ENCODE data around the gene TOLLIP.
"Not testable (repeated sequence)": the region's sequence is repeated elsewhere in the genome, so short reads cannot be mapped to it uniquely, and the experiment has no call there.

The TOLLIP gene

DNA sequence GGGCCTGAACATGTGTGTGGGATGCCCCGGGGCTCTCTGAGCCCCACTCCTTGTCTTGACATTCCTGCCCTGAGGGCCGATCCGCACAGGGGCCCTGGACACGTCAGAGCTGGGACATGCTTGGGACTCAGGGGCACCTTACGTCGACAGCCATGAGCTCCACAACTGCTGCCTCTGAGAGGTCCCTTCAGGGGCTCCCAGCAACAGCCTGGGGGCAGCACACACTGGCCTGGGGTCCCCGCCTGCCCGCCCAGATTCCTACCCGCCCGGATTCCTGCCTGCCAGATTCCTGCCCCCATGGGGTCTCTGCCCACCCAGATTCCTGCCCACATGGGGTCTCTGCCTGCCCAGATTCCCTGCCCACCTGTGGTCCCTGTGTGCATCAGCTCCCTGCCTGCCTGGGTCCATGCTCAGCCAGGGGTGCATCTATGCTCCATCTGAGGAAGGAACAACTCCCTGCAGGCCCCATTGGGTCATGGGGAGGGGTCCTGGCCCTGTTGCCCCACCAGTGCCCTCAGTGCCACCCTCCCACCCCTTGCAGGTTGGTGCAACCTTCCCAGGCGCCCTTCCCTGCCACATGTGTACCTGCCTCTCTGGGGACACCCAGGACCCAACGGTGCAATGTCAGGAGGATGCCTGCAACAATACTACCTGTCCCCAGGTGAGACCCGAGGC, 50.9 kb downstream of the TOLLIP start:
- no peak overlapping the region for H3K27ac Mint-ChIP-seq

GRCh38 chr11:1257916-1258315, 51.5 kb downstream of the TOLLIP start:
- peaks cover 3 to 5% of the 10 kb centered on the region in 2 donors for H3K36me3 Mint-ChIP-seq
- H3K27ac Mint-ChIP-seq: no peak overlapping the region
- DNase-seq: no peak
- H3K27me3 Mint-ChIP-seq: no peaks in the 10 kb centered on the region
- peaks cover 10 to 12% of the 10 kb centered on the region in 2 donors for H3K4me1 Mint-ChIP-seq
- H3K9me3 Mint-ChIP-seq: no peaks in the 10 kb centered on the region
- ATAC-seq (replicated peaks): no peak
- H3K4me3 Mint-ChIP-seq: no peak overlapping the region

More for the DNA sequence above, 50.9 kb downstream of the TOLLIP start:
- DNase-seq: no peak
- no peak for ATAC-seq (replicated peaks)
- no peaks in the 10 kb centered on the region for H3K27me3 Mint-ChIP-seq
- H3K9me3 Mint-ChIP-seq: no peaks in the 10 kb centered on the region
- peaks cover 3 to 5% of the 10 kb centered on the region in 2 donors for H3K36me3 Mint-ChIP-seq
- H3K4me3 Mint-ChIP-seq: no peak overlapping the region
- H3K4me1 Mint-ChIP-seq: peaks cover 10 to 13% of the 10 kb centered on the region in 2 donors

DNA sequence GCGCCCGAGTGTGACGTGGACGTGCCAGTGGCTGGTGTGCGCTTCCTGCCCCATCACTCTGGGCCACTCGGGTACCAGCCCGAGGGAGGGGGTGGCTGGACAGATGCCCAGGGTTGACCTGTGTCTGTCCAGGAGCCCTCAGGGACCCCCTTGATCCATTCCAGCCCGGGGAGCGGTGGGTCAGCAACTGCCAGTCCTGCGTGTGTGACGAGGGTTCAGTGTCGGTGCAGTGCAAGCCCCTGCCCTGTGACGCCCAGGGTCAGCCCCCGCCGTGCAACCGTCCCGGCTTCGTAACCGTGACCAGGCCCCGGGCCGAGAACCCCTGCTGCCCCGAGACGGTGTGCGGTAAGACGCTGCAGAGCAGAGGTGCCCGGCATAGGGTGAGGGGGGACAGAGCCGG, 52.1 kb downstream of the TOLLIP start:
- Mint-ChIP-seq H3K27ac (no peak overlapping the region), H3K36me3 (peaks cover 0 to 3% of the 10 kb centered on the region in 2 donors), H3K4me3 (no peak overlapping the region), H3K9me3 (no peaks in the 10 kb centered on the region), H3K4me1 (peaks cover 6 to 7% of the 10 kb centered on the region in 2 donors), H3K27me3 (no peaks in the 10 kb centered on the region)
- ATAC-seq (replicated peaks) (no peak), DNase-seq (no peak)

- Mint-ChIP-seq H3K36me3 (peaks cover 0 to 3% of the 10 kb centered on the region in 2 donors), H3K27ac (no peak overlapping the region), H3K9me3 (no peaks in the 10 kb centered on the region), H3K4me1 (peaks cover 0 to 4% of the 10 kb centered on the region in 2 donors), H3K4me3 (no peak overlapping the region), H3K27me3 (no peaks in the 10 kb centered on the region)
- DNase-seq: no peak
- ATAC-seq (replicated peaks): no peak
These were observed 53.0 kb downstream of the TOLLIP start for GRCh38 chr11:1256257-1257045.

DNA sequence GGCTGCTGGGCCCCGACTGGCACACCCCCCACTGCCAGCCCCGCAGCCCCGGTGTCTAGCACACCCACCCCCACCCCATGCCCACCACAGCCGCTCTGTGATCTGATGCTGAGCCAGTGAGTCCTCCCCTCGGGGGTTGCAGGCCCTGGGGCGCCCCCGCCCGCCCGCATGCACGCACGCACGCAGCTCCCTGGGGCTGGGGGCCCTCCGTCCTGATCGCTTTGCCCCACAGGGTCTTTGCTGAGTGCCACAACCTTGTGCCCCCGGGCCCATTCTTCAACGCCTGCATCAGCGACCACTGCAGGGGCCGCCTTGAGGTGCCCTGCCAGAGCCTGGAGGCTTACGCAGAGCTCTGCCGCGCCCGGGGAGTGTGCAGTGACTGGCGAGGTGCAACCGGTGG, 54.3 kb downstream of the TOLLIP start:
- Mint-ChIP-seq H3K27ac (no peak overlapping the region), H3K4me3 (no peak overlapping the region), H3K4me1 (peaks cover 0 to 8% of the 10 kb centered on the region in 2 donors), H3K9me3 (no peaks in the 10 kb centered on the region), H3K36me3 (no peaks in the 10 kb centered on the region), H3K27me3 (no peaks in the 10 kb centered on the region)
- ATAC-seq (replicated peaks) (no peak), DNase-seq (no peak)

DNA sequence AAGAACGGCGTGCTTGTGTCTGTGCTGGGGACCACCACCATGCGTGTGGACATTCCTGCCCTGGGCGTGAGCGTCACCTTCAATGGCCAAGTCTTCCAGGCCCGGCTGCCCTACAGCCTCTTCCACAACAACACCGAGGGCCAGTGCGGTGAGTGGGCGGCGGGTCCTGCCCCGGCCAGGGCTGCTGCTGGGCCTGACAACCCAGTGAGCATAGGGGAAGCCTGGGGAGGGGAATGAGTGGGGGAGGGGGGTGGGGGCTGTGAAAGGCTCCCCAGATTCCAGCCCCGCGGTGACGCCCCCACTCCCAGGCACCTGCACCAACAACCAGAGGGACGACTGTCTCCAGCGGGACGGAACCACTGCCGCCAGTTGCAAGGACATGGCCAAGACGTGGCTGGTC, 54.7 kb downstream of the TOLLIP start:
- DNase-seq (no peak), ATAC-seq (replicated peaks) (no peak)
- Mint-ChIP-seq H3K36me3 (no peaks in the 10 kb centered on the region), H3K9me3 (no peaks in the 10 kb centered on the region), H3K27ac (no peak overlapping the region), H3K4me3 (no peak overlapping the region), H3K4me1 (peaks cover 0 to 8% of the 10 kb centered on the region in 2 donors), H3K27me3 (no peaks in the 10 kb centered on the region)

DNA sequence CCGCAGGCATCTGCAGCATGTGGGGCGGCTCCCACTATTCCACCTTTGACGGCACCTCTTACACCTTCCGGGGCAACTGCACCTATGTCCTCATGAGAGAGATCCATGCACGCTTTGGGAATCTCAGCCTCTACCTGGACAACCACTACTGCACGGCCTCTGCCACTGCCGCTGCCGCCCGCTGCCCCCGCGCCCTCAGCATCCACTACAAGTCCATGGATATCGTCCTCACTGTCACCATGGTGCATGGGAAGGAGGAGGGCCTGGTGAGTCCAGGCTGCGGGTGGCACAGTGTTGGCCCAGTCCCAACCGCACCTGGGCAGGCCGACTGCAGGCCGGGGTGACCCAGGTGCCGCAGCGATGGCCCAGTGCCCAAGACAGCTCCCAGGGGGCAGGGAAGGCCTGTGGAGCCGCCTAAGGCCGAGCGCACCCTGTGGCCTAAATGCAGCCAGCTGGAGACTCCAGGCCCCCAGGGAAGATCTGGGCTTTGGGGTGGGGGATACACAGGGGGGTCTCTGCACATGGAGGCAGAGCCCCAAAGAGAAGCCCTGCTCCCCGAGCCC, 55.3 kb downstream of the TOLLIP start:
- Mint-ChIP-seq H3K4me1 (peaks cover 0 to 6% of the 10 kb centered on the region in 2 donors), H3K9me3 (no peaks in the 10 kb centered on the region), H3K27me3 (no peaks in the 10 kb centered on the region), H3K36me3 (no peaks in the 10 kb centered on the region), H3K4me3 (no peak overlapping the region), H3K27ac (no peak overlapping the region)
- no peak for DNase-seq
- no peak for ATAC-seq (replicated peaks)

GRCh38 chr11:1253103-1253485, 56.3 kb downstream of the TOLLIP start:
- peaks cover 0 to 6% of the 10 kb centered on the region in 2 donors for H3K4me1 Mint-ChIP-seq

DNA sequence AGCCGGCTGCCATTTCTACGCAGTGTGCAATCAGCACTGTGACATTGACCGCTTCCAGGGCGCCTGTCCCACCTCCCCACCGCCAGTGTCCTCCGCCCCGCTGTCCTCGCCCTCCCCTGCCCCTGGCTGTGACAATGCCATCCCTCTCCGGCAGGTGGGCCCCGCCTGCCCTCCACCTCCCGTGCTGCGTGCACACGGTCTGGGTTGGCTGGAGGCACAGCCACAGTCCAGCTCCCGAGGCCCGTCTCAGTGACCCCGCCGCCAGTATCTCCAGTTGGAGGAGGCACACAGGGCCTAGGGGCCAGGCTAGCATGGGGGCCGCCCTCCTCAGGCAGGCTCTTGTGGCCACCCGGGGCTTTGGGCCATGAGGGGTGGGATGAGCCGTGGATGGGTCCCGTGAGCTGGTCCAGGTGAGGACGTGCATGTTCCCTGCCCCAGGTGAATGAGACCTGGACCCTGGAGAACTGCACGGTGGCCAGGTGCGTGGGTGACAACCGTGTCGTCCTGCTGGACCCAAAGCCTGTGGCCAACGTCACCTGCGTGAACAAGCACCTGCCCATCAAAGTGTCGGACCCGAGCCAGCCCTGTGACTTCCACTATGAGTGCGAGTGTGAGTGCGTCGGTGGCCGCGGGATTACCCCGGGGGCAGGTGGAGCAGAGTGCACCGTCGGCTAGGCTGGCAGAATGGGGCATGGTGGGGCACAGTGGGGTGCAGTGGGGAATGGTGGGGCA, 56.9 kb downstream of the TOLLIP start:
- ATAC-seq (replicated peaks): no peak
- Mint-ChIP-seq H3K27ac (no peak overlapping the region), H3K4me1 (peaks cover 0 to 6% of the 10 kb centered on the region in 2 donors), H3K4me3 (no peak overlapping the region), H3K36me3 (no peaks in the 10 kb centered on the region), H3K27me3 (no peaks in the 10 kb centered on the region), H3K9me3 (no peaks in the 10 kb centered on the region)
- no peak for DNase-seq

More at GRCh38 chr11:1253103-1253485, 56.3 kb downstream of the TOLLIP start:
- Mint-ChIP-seq H3K36me3 (no peaks in the 10 kb centered on the region), H3K9me3 (no peaks in the 10 kb centered on the region), H3K4me3 (no peak overlapping the region), H3K27me3 (no peaks in the 10 kb centered on the region), H3K27ac (no peak overlapping the region)
- no peak for DNase-seq
- ATAC-seq (replicated peaks): no peak

DNA sequence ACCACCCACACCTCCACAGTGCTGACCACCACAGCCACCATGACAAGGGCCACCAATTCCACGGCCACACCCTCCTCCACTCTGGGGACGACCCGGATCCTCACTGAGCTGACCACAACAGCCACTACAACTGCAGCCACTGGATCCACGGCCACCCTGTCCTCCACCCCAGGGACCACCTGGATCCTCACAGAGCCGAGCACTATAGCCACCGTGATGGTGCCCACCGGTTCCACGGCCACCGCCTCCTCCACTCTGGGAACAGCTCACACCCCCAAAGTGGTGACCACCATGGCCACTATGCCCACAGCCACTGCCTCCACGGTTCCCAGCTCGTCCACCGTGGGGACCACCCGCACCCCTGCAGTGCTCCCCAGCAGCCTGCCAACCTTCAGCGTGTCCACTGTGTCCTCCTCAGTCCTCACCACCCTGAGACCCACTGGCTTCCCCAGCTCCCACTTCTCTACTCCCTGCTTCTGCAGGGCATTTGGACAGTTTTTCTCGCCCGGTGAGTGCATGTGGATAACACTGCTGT, 58.1 kb downstream of the TOLLIP start:
- ATAC-seq (replicated peaks): no peak
- no peak for DNase-seq
- H3K27ac Mint-ChIP-seq: no peak overlapping the region
- no peaks in the 10 kb centered on the region for H3K9me3 Mint-ChIP-seq
- H3K36me3 Mint-ChIP-seq: no peaks in the 10 kb centered on the region
- no peaks in the 10 kb centered on the region for H3K27me3 Mint-ChIP-seq
- H3K4me1 Mint-ChIP-seq: peaks cover 0 to 7% of the 10 kb centered on the region in 2 donors
- no peak overlapping the region for H3K4me3 Mint-ChIP-seq

GRCh38 chr11:1250411-1250810, 59.0 kb downstream of the TOLLIP start:
- H3K4me1 Mint-ChIP-seq; H3K9me3 Mint-ChIP-seq; ATAC-seq (replicated peaks); H3K4me3 Mint-ChIP-seq; H3K27ac Mint-ChIP-seq; DNase-seq; H3K36me3 Mint-ChIP-seq; H3K27me3 Mint-ChIP-seq: not testable (repeated sequence)

- H3K4me3 Mint-ChIP-seq; H3K4me1 Mint-ChIP-seq; H3K27ac Mint-ChIP-seq; H3K36me3 Mint-ChIP-seq; H3K27me3 Mint-ChIP-seq; ATAC-seq (replicated peaks); DNase-seq; H3K9me3 Mint-ChIP-seq: not testable (repeated sequence)
These were observed 60.5 kb downstream of the TOLLIP start for GRCh38 chr11:1248951-1249350.

GRCh38 chr11:1247026-1247425, 62.4 kb downstream of the TOLLIP start:
- H3K36me3 Mint-ChIP-seq, H3K27ac Mint-ChIP-seq: not testable (repeated sequence)

DNA sequence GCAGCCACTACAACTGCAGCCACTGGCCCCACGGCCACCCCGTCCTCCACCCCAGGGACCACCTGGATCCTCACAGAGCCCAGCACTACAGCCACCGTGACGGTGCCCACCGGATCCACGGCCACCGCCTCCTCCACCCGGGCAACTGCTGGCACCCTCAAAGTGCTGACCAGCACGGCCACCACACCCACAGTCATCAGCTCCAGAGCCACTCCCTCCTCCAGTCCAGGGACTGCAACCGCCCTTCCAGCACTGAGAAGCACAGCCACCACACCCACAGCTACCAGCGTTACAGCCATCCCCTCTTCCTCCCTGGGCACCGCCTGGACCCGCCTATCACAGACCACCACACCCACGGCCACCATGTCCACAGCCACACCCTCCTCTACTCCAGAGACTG, 63.1 kb downstream of the TOLLIP start:
- not testable (repeated sequence) for H3K36me3 Mint-ChIP-seq; H3K27me3 Mint-ChIP-seq; ATAC-seq (replicated peaks); H3K27ac Mint-ChIP-seq; DNase-seq; H3K4me1 Mint-ChIP-seq; H3K4me3 Mint-ChIP-seq; H3K9me3 Mint-ChIP-seq

More at GRCh38 chr11:1247026-1247425, 62.4 kb downstream of the TOLLIP start:
- not testable (repeated sequence) for H3K4me1 Mint-ChIP-seq; ATAC-seq (replicated peaks); H3K9me3 Mint-ChIP-seq; H3K27me3 Mint-ChIP-seq; DNase-seq; H3K4me3 Mint-ChIP-seq

Data from stimulated activated naive B cell treated with anti-CD40 and anti-IgM and Interleukin-4, amounts not matched to agents 10 μg/mL and 1 μg/mL and 100 μg/mL, for 72 hours (primary cell).